ENCODE measurements around the gene ADPGK.
"Not testable (repeated sequence)": the region's sequence is repeated elsewhere in the genome, so short reads cannot be mapped to it uniquely, and the experiment has no call there.

Gene ADPGK

DNA sequence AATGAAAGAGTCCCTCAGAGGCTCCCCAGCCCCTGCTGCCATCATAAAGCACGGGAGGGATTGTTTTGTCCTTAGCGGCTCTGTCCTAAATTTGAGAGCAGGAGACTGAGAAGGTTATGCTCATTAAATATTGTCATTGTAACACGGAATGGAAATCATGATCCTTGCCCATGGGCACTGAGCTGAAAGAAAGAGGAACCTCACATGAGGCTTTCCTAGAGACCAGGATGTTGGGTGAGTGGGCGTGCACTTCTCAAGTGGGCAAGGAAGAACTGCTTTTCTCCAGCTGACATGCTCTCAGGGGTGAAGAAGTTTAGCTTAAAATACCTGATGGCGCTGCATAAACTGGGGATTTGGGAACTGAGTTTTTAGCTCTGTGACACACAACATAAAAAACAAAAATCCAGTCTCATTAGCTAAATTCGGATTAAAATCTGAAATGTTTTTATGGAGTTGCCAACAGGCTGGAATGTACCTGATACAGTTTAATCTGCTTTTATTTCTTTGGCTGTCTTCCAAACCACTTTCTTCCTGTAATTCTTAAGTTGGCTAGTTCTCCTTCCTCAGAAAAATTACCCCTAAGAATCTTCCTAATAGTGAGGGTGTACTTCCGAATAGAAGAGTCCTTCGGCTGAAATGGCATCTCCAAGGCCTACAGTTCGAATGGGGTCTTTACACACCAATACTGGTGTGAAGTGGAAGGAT lies 31.7 kb downstream of the ADPGK start:
- no peak for DNase-seq (ENCODE audit: low read depth)

- no peak for DNase-seq (ENCODE audit: low read depth)
These were observed 33.9 kb downstream of the ADPGK start for GRCh38 chr15:72749700-72750099.

GRCh38 chr15:72740219-72740618 lies 43.3 kb downstream of the ADPGK start:
- no peak for DNase-seq (ENCODE audit: low read depth)

DNA sequence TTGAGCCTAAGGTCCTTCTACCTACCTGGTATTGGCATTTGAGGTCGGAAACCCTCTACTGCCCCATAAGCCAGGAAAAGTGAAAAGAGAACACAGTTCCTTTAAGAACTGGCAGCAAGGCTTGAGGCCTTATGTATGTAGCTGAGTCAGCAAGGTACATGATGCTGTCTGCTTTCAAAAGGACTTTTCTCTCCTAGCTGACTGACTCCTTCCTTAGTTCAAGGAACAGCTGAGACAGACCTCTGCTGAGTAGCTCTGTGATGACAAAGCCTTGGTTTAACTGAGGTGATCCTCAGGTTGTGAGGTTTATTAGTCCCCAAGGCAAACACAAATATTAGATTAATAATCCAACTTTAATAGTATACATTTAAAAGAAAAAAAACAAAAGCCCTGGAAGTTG lies 45.8 kb downstream of the ADPGK start:
- DNase-seq (ENCODE audit: low read depth) = no peak

- DNase-seq (ENCODE audit: low read depth) = no peak
These were observed 46.5 kb downstream of the ADPGK start for GRCh38 chr15:72737061-72737460.

DNA sequence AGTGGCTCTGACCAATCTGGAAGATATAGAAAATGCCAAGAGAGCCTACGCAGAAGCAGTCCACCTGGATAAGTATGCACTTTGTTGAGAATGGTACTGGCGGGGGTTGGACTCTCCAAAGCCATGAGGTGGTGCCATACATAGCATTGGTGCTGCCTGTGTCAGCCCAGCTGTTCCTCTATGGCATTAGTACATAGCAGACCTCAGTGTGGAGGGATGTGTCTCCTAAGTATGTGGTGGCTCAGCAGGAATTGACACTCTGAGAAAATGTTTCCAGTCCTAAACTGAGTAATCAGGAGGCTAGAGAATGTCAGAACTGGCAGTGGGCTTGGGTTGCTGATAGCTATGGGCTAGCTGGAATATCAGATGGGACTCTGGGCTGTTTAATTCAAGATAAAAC lies 48.4 kb downstream of the ADPGK start:
- no peak for DNase-seq (ENCODE audit: low read depth)

- DNase-seq (ENCODE audit: low read depth) = no peak
These were observed 49.4 kb downstream of the ADPGK start for GRCh38 chr15:72733941-72734738.

GRCh38 chr15:72732516-72732915 lies 51.0 kb downstream of the ADPGK start:
- DNase-seq (ENCODE audit: low read depth) = no peak

DNA sequence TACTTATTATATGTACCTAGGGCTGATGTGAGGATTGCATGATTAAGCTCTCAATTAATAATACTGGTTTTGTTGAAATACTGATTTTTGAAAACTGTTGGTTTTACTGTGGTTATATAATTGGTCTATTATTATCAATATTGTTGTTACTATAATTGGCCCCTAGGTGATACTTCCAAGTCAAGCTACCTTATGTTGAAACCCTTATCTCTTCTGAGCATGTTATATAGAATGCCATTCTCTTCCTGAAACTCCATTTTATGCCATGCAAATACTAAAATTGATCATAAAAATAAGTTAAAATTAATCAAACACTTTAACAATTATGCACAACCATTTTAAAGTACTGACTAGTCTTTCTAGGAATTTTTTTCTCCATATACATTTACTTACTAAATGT lies 51.5 kb downstream of the ADPGK start:
- DNase-seq (ENCODE audit: low read depth) = no peak

DNA sequence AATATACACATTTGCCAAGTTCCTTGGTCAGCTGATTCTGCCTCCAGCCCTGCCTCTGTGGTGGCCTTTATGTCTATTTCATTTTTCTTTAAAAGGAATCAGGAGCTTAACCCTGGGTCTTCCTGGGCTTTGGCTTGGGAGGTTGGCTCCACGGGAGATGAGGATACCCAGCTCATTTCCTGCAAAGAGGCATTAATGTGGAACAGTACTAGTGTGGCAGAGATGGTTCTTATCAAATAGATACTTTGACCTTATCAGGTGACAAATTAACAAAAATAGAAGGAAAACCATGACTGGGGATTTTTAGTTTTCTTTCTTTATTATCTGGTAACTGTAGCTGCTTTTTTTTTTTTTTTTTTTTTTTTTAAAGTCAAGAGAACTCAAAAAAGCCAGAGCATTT lies 54.7 kb downstream of the ADPGK start:
- no peak for DNase-seq (ENCODE audit: low read depth)

- DNase-seq (ENCODE audit: low read depth) = not testable (repeated sequence)
These were observed 55.3 kb downstream of the ADPGK start for GRCh38 chr15:72728249-72728648.

DNA sequence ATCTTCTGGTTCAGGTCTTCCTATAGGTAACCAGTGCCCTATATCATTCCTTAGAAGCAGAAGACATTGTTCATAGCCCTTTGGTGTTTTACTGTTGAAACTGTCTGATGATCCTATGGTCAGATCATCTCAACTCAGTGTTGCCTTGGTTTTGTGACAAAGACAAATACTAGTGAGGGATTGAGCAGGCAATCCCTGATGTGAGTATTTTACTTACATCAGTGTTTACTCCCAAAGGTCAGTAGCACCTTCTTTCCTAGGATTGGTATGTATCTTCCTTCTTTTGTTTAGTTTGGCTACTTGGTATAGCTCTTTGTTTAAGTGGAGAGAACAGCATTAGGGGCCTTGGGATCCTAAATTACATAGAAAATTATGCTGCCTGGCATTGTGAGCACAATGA lies 56.4 kb downstream of the ADPGK start:
- no peak for DNase-seq (ENCODE audit: low read depth)

GRCh38 chr15:72725851-72726250 lies 57.7 kb downstream of the ADPGK start:
- DNase-seq (ENCODE audit: low read depth) = not testable (repeated sequence)

GRCh38 chr15:72725446-72725845 lies 58.1 kb downstream of the ADPGK start:
- DNase-seq (ENCODE audit: low read depth) = no peak

GRCh38 chr15:72724028-72724427 lies 59.5 kb downstream of the ADPGK start:
- DNase-seq (ENCODE audit: low read depth) = no peak

- DNase-seq (ENCODE audit: low read depth) = peak; percentile 66
These were observed 61.4 kb downstream of the ADPGK start for GRCh38 chr15:72722071-72722696.

DNA sequence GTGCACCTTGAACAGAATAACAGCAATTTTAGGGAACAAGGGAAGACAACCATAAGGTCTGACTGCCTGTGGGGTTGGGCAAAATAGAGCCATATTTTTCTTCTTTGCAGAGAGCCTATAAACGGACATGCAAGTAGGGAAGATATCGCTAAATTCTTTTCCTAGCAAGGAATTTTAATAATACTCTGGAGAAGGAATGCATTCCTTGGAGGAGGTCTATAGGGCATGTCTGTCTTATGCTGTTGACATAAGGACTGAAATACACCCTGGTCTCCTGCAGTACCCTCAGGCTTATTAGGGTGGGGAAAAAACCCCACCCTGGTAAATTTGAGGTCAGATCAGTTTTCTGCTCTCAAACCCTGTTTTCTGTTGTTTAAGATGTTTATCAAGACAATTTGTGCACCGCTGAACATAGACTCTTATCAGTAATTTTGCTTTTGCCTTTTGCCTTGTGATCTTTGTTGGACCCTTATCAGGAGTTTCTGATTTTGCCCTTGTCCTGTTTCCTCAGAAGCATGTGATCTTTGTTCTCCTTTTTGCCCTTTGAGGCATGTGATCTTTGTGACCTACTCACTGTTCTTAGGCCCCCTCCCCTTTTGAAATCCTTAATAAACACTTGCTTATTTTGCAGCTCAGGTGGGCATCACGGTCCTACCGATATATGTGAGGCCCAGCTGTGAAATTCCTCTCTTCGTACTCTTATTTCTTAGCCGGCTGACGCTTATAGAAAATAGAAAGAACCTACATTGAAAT lies 74.8 kb downstream of the ADPGK start:
- DNase-seq (ENCODE audit: low read depth) = not testable (repeated sequence)

DNA sequence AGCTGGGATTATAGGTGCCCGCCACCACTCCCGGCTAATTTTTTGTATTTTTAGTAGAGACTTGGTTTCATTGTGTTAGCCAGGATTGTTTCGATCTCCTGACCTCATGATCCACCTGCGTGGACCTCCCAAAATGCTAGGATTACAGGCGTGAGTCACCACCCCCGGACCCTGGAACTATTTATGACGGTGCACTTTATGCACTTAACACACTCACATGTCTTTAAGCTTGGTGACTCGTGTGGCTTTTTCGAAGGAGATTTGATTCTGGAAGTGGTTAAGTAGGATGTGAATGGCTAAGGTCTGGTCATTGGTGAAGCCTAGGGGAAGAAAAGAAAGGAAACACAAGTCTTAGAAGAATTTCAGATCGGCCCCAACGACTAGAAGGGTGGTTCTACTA lies 77.3 kb downstream of the ADPGK start:
- DNase-seq (ENCODE audit: low read depth) = no peak
